Esophagus squamous epithelium (tissue), 4 donors: Measurements from ENCODE around the gene FCSK.

Experiments used
- POLR2A ChIP-seq, 4 donors: fragments of 450-650 bp; IDR thresholded peaks; one replicate each; pipeline ENCODE4 v1.6.1; 2017; ENCODE audit warnings: antibody characterized with exemption in 4 of 4, mild to moderate bottlenecking in 4 of 4, moderate library complexity in 3 of 4
- TF ChIP-seq, protein P1 (sequence below), 6 experiments: fragments of 450-650 bp in 4 of 6; fragments of 200-600 bp in 2 of 6; sonication (generic) in 2 of 6; IDR thresholded peaks; one replicate each; pipeline ENCODE4 v1.5.1; 2016 to 2019; ENCODE audit warnings: antibody characterized with exemption in 6 of 6, mild to moderate bottlenecking in 4 of 6, moderate library complexity in 4 of 6

DNA sequence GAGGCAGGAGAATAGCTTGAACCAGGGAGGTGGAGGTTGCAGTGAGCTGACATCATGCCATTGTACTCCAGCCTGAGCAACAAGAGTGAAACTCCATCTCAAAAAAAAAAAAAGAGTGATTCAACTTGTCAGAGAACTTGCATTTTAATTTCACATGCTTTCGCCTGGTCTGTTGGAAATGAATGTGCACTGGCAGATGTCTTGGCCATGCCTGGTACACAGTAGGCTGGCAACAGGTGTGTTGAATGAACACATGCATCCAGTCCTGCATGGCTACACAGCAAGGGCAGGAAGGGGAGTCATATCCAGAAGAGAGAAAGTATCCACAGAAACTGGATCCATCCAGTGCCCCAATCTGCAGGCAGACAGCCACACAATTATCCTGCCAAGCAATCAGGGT, 57.4 kb downstream of the FCSK start:
- TF ChIP-seq POLR2A (IDR thresholded peaks at IDR 0.05): no peak
- TF ChIP-seq, protein P1, sequence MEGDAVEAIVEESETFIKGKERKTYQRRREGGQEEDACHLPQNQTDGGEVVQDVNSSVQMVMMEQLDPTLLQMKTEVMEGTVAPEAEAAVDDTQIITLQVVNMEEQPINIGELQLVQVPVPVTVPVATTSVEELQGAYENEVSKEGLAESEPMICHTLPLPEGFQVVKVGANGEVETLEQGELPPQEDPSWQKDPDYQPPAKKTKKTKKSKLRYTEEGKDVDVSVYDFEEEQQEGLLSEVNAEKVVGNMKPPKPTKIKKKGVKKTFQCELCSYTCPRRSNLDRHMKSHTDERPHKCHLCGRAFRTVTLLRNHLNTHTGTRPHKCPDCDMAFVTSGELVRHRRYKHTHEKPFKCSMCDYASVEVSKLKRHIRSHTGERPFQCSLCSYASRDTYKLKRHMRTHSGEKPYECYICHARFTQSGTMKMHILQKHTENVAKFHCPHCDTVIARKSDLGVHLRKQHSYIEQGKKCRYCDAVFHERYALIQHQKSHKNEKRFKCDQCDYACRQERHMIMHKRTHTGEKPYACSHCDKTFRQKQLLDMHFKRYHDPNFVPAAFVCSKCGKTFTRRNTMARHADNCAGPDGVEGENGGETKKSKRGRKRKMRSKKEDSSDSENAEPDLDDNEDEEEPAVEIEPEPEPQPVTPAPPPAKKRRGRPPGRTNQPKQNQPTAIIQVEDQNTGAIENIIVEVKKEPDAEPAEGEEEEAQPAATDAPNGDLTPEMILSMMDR (IDR thresholded peaks at IDR 0.05): no peak
